ENCODE results near the gene PARP3. TPM values are rescaled to one million over a fixed set of nuclear protein-coding genes. Genes with fewer than 3 reads are reported as not detected.

PARP3 gene
- total RNA-seq, 1 experiment from 2014 or later = 25.5 TPM

- no peaks in the 10 kb centered on the region for H3K27me3 Mint-ChIP-seq (ENCODE audit: insufficient read depth, unreplicated experiment)
- CTCF ChIA-PET = interaction anchor here (0.6 to 3.9 kb wide), 4 partner anchors 11 to 164 kb away, joined by 5 to 27 read pairs (median 6); partner anchors contain the start of genes ABHD14B and RRP9
- peak overlapping the region; percentile 23 for H3K4me3 Mint-ChIP-seq (ENCODE audit: unreplicated experiment)
- H3K36me3 Mint-ChIP-seq (ENCODE audit: insufficient read depth, unreplicated experiment) = peaks cover 12% of the 10 kb centered on the region
- TF ChIP-seq CTCF (IDR thresholded peaks at IDR 0.05; ENCODE audit: unreplicated experiment) = no peak
- no peak for DNase-seq (ENCODE audit: unreplicated experiment)
- H3K9me3 Mint-ChIP-seq (ENCODE audit: unreplicated experiment) = no peaks in the 10 kb centered on the region
- peak overlapping the region; percentile 98 for H3K27ac Mint-ChIP-seq (ENCODE audit: low read depth, unreplicated experiment)
- H3K4me1 Mint-ChIP-seq (ENCODE audit: insufficient read depth, unreplicated experiment) = peaks cover 31% of the 10 kb centered on the region
- POLR2A ChIA-PET = interaction anchor here (1.3 to 6.0 kb wide), 6 partner anchors 10 to 170 kb away, joined by 4 to 93 read pairs (median 42); partner anchors contain the start of genes ABHD14A, ABHD14B, PARP3 and PCBP4
- no TSS peak for BruUV-seq (replicated peaks)
- intact Hi-C loops (cut with micrococcal nuclease) = no loop called here
Observed at GRCh38 chr3:51985063-51985462, 42.9 kb downstream of the PARP3 start.

GRCh38 chr3:51986010-51986947 lies 44.1 kb downstream of the PARP3 start:
- intact Hi-C loops (cut with micrococcal nuclease) = no loop called here
- no TSS peak for BruUV-seq (replicated peaks)
- TF ChIP-seq CTCF (IDR thresholded peaks at IDR 0.05; ENCODE audit: unreplicated experiment) = no peak
- no peak overlapping the region for H3K27ac Mint-ChIP-seq (ENCODE audit: low read depth, unreplicated experiment)
- peaks cover 13% of the 10 kb centered on the region for H3K36me3 Mint-ChIP-seq (ENCODE audit: insufficient read depth, unreplicated experiment)
- H3K27me3 Mint-ChIP-seq (ENCODE audit: insufficient read depth, unreplicated experiment) = no peaks in the 10 kb centered on the region
- no peaks in the 10 kb centered on the region for H3K9me3 Mint-ChIP-seq (ENCODE audit: unreplicated experiment)
- no peak overlapping the region for H3K4me3 Mint-ChIP-seq (ENCODE audit: unreplicated experiment)
- ChIA-PET POLR2A (interaction anchor here (0.7 to 2.1 kb wide), 2 partner anchors 9 to 11 kb away, joined by 4 to 7 read pairs; partner anchors contain the start of genes ABHD14A and RPL29), CTCF (interaction anchor here (0.8 to 1.9 kb wide), 4 partner anchors 9 to 15 kb away, joined by 3 to 6 read pairs (median 4); partner anchors contain the start of genes ABHD14B and RPL29)
- DNase-seq (ENCODE audit: unreplicated experiment) = no peak
- H3K4me1 Mint-ChIP-seq (ENCODE audit: insufficient read depth, unreplicated experiment) = peaks cover 31% of the 10 kb centered on the region

- intact Hi-C loops (cut with micrococcal nuclease) = no loop called here
- H3K4me3 Mint-ChIP-seq (ENCODE audit: unreplicated experiment) = no peak overlapping the region
- no TSS peak for BruUV-seq (replicated peaks)
- CTCF ChIA-PET = interaction anchor here (0.6 to 1.9 kb wide), 3 partner anchors 8 to 49 kb away, joined by 3 to 5 read pairs (median 4); partner anchors contain the start of gene RPL29
- no peak overlapping the region for H3K27ac Mint-ChIP-seq (ENCODE audit: low read depth, unreplicated experiment)
- peaks cover 27% of the 10 kb centered on the region for H3K4me1 Mint-ChIP-seq (ENCODE audit: insufficient read depth, unreplicated experiment)
- H3K9me3 Mint-ChIP-seq (ENCODE audit: unreplicated experiment) = no peaks in the 10 kb centered on the region
- H3K36me3 Mint-ChIP-seq (ENCODE audit: insufficient read depth, unreplicated experiment) = peaks cover 22% of the 10 kb centered on the region
- POLR2A ChIA-PET = interaction anchor here (2.1 kb wide), 1 partner anchor 8 kb away, joined by 7 read pairs; the partner anchor contains the start of gene RPL29
- no peak for TF ChIP-seq CTCF (IDR thresholded peaks at IDR 0.05; ENCODE audit: unreplicated experiment)
- no peaks in the 10 kb centered on the region for H3K27me3 Mint-ChIP-seq (ENCODE audit: insufficient read depth, unreplicated experiment)
- no peak for DNase-seq (ENCODE audit: unreplicated experiment)
Observed at GRCh38 chr3:51987568-51987967, 45.4 kb downstream of the PARP3 start.
